HG03457 (cell line): Measurements from ENCODE around the gene PRMT6.
"Not testable (repeated sequence)": the region's sequence is repeated elsewhere in the genome, so short reads cannot be mapped to it uniquely, and the experiment has no call there.

ENCODE experiments used
- ATAC-seq: cut with Tn5 transposase; IDR thresholded peaks from one replicate; pipeline ENCODE4 v1.9.1; 2021; ENCODE audit warnings: moderate number of reproducible peaks; ENCODE audit not compliant: unreplicated experiment

Gene PRMT6

GRCh38 chr1:107056426-107057196 lies at the start of gene PRMT6:
TSS of gene PRMT6 (plus strand) at chr1:107056674. CDS start at chr1:107056716, 42 bp downstream.
- peak; percentile 97 for ATAC-seq

GRCh38 chr1:107009281-107009680 lies 47.2 kb upstream of the PRMT6 start:
- no peak for ATAC-seq

- no peak for ATAC-seq
Observed at GRCh38 chr1:107010582-107010981, 45.9 kb upstream of the PRMT6 start.

GRCh38 chr1:107016376-107016978 lies 40.0 kb upstream of the PRMT6 start:
- no peak for ATAC-seq

- no peak for ATAC-seq
Observed at GRCh38 chr1:107018445-107018844, 38.0 kb upstream of the PRMT6 start.

- ATAC-seq, result no peak
Observed at GRCh38 chr1:107019166-107019565, 37.3 kb upstream of the PRMT6 start.

- not testable (repeated sequence) for ATAC-seq
Observed at GRCh38 chr1:107038874-107039273, 17.6 kb upstream of the PRMT6 start.

- not testable (repeated sequence) for ATAC-seq
Observed at GRCh38 chr1:107044310-107045220, 11.9 kb upstream of the PRMT6 start.

GRCh38 chr1:107047602-107048001 lies 8.9 kb upstream of the PRMT6 start:
- ATAC-seq, result no peak

- ATAC-seq, result no peak
Observed at GRCh38 chr1:107048241-107048640, 8.2 kb upstream of the PRMT6 start.

- ATAC-seq, result no peak
Observed at GRCh38 chr1:107051266-107051665, 5.2 kb upstream of the PRMT6 start.

- not testable (repeated sequence) for ATAC-seq
Observed at GRCh38 chr1:107055919-107056425, 502 bp upstream of the PRMT6 start.

- peak; percentile 42 for ATAC-seq
Observed at GRCh38 chr1:107057197-107058133, 991 bp downstream of the PRMT6 start.

GRCh38 chr1:107058245-107059032 lies 2.0 kb downstream of the PRMT6 start:
- ATAC-seq, result no peak

GRCh38 chr1:107061886-107062285 lies 5.4 kb downstream of the PRMT6 start:
- no peak for ATAC-seq

- no peak for ATAC-seq
Observed at GRCh38 chr1:107073493-107073892, 17.0 kb downstream of the PRMT6 start.

- no peak for ATAC-seq
Observed at GRCh38 chr1:107076841-107077240, 20.4 kb downstream of the PRMT6 start.

GRCh38 chr1:107079249-107079648 lies 22.8 kb downstream of the PRMT6 start:
- no peak for ATAC-seq

- no peak for ATAC-seq
Observed at GRCh38 chr1:107081102-107081501, 24.6 kb downstream of the PRMT6 start.
